HEK293 (cell line): ENCODE data around the gene ZNF354C.

Experiments used
- MYNN ChIP-seq: fragments of 450-650 bp; formaldehyde crosslinking; IDR thresholded peaks from 2 replicates; pipeline ENCODE4 v1.5.1; 2016; ENCODE audit warnings: missing biosample characterization, missing genetic modification characterization, borderline replicate concordance
- MZF1 ChIP-seq: fragments of 450-650 bp; formaldehyde crosslinking; IDR thresholded peaks from 2 replicates; pipeline ENCODE4 v1.5.1; 2017; ENCODE audit warnings: missing biosample characterization, missing genetic modification characterization, borderline replicate concordance
- RBAK ChIP-seq: fragments of 450-650 bp; formaldehyde crosslinking; IDR thresholded peaks from 2 replicates; pipeline ENCODE4 v1.5.1; 2016; ENCODE audit warnings: missing biosample characterization, missing genetic modification characterization
- YY2 ChIP-seq: fragments of 450-650 bp; formaldehyde crosslinking; IDR thresholded peaks from 2 replicates; pipeline ENCODE4 v1.5.1; 2016; ENCODE audit warnings: missing biosample characterization, missing genetic modification characterization
- ZBTB7A ChIP-seq: fragments of 450-650 bp; formaldehyde crosslinking; IDR thresholded peaks from 2 replicates; pipeline ENCODE4 v1.5.1; 2016; ENCODE audit warnings: low read depth, missing biosample characterization, missing genetic modification characterization
- ZNF146 ChIP-seq: fragments of 450-650 bp; formaldehyde crosslinking; IDR thresholded peaks from 2 replicates; pipeline ENCODE4 v1.5.1; 2016; ENCODE audit warnings: missing biosample characterization, missing genetic modification characterization
- ZNF214 ChIP-seq: fragments of 450-650 bp; formaldehyde crosslinking; IDR thresholded peaks from 2 replicates; pipeline ENCODE4 v1.5.1; 2017; ENCODE audit warnings: missing biosample characterization, mild to moderate bottlenecking, missing genetic modification characterization, borderline replicate concordance
- ZNF274 ChIP-seq, 2 experiments: fragments of 200-500 bp in 1 of 2; fragments of 450-650 bp in 1 of 2; sonication (Bioruptor generic) in 1 of 2; formaldehyde crosslinking in 1 of 2; IDR thresholded peaks; 2 replicates each; pipeline versions ENCODE4 v1.5.1 to v1.6.1; 2014 to 2016; ENCODE audit warnings: borderline replicate concordance in 1 of 2, inconsistent platforms in 1 of 2, low read length in 1 of 2, missing biosample characterization in 1 of 2, missing genetic modification characterization in 1 of 2
- ZNF561 ChIP-seq: fragments of 450-650 bp; IDR thresholded peaks from 2 replicates; pipeline ENCODE4 v1.5.1; 2018; ENCODE audit warnings: missing biosample characterization, missing genetic modification characterization, borderline replicate concordance
- ZNF747 ChIP-seq: fragments of 450-650 bp; formaldehyde crosslinking; IDR thresholded peaks from 2 replicates; pipeline ENCODE4 v1.5.1; 2016; ENCODE audit warnings: missing biosample characterization, missing genetic modification characterization
- TF ChIP-seq, protein P1 (sequence below): fragments of 450-650 bp; formaldehyde crosslinking; IDR thresholded peaks from 2 replicates; pipeline ENCODE4 v1.5.1; 2016; ENCODE audit warnings: missing biosample characterization, missing genetic modification characterization
- TF ChIP-seq, protein P2 (sequence below): fragments of 450-650 bp; formaldehyde crosslinking; IDR thresholded peaks from 2 replicates; pipeline ENCODE4 v1.5.1; 2016; ENCODE audit warnings: missing biosample characterization, missing genetic modification characterization, low read depth
- TF ChIP-seq, protein P3 (sequence below): IDR thresholded peaks from 2 replicates; pipeline ENCODE4 v1.6.1; 2011; ENCODE audit warnings: mild to moderate bottlenecking, low read depth, low read length, borderline replicate concordance

DNA sequence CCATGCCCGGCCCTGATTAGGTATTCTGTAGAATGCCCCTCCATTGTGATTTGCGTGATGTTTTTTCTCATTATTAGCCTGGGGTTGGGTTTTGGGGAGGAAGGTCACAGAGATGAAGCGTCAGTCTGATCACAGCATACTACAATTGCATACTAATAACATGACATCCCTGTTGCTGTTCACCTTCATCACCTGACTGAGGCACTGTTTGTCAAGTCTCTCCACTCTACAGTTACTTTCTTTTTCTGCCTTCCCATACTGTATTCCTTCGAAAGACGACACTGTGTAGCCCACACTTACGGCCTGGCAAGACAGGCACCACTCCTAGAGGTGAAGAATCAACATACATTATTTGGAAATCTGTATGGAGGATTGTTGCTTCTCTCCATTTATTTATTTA is 5.5 kb downstream of the ZNF354C start:
- TF ChIP-seq, protein P1, sequence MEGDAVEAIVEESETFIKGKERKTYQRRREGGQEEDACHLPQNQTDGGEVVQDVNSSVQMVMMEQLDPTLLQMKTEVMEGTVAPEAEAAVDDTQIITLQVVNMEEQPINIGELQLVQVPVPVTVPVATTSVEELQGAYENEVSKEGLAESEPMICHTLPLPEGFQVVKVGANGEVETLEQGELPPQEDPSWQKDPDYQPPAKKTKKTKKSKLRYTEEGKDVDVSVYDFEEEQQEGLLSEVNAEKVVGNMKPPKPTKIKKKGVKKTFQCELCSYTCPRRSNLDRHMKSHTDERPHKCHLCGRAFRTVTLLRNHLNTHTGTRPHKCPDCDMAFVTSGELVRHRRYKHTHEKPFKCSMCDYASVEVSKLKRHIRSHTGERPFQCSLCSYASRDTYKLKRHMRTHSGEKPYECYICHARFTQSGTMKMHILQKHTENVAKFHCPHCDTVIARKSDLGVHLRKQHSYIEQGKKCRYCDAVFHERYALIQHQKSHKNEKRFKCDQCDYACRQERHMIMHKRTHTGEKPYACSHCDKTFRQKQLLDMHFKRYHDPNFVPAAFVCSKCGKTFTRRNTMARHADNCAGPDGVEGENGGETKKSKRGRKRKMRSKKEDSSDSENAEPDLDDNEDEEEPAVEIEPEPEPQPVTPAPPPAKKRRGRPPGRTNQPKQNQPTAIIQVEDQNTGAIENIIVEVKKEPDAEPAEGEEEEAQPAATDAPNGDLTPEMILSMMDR (tag by site-specific recombination), result no peak
- TF ChIP-seq ZNF561 (no peak), MYNN (tag by site-specific recombination) (no peak), ZNF274 (IDR thresholded peaks at IDR 0.05; ENCODE audit: low read length) (no peak), ZNF274 (tag by site-specific recombination; IDR thresholded peaks at IDR 0.05; ENCODE audit: borderline replicate concordance) (no peak), ZNF146 (tag by site-specific recombination) (no peak), ZBTB7A (tag by site-specific recombination) (no peak), YY2 (tag by site-specific recombination) (no peak), RBAK (tag by site-specific recombination) (no peak), MZF1 (tag by site-specific recombination) (no peak), ZNF747 (tag by site-specific recombination) (no peak), ZNF214 (tag by site-specific recombination) (no peak)
- TF ChIP-seq, protein P2, sequence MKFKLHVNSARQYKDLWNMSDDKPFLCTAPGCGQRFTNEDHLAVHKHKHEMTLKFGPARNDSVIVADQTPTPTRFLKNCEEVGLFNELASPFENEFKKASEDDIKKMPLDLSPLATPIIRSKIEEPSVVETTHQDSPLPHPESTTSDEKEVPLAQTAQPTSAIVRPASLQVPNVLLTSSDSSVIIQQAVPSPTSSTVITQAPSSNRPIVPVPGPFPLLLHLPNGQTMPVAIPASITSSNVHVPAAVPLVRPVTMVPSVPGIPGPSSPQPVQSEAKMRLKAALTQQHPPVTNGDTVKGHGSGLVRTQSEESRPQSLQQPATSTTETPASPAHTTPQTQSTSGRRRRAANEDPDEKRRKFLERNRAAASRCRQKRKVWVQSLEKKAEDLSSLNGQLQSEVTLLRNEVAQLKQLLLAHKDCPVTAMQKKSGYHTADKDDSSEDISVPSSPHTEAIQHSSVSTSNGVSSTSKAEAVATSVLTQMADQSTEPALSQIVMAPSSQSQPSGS, result no peak
- TF ChIP-seq, protein P3, sequence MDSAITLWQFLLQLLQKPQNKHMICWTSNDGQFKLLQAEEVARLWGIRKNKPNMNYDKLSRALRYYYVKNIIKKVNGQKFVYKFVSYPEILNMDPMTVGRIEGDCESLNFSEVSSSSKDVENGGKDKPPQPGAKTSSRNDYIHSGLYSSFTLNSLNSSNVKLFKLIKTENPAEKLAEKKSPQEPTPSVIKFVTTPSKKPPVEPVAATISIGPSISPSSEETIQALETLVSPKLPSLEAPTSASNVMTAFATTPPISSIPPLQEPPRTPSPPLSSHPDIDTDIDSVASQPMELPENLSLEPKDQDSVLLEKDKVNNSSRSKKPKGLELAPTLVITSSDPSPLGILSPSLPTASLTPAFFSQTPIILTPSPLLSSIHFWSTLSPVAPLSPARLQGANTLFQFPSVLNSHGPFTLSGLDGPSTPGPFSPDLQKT, result no peak
